Anterior cingulate cortex (tissue), 58 donors: Measurements from ENCODE around the gene GJA3.
"Not testable (repeated sequence)": the region's sequence is repeated elsewhere in the genome, so short reads cannot be mapped to it uniquely, and the experiment has no call there.

Experiments used
- DNase-seq, 58 donors: peaks; one replicate each; lab custom pipeline; 2025; lab: John Stamatoyannopoulos, UW

GJA3 gene

GRCh38 chr13:20156702-20157101 lies 4.2 kb downstream of the GJA3 start:
- no peak for DNase-seq

GRCh38 chr13:20153290-20153689 lies 7.6 kb downstream of the GJA3 start:
- not testable (repeated sequence) for DNase-seq

- DNase-seq: no peak
Measured at GRCh38 chr13:20151612-20152011, 9.2 kb downstream of the GJA3 start.

- no peak for DNase-seq
Measured at GRCh38 chr13:20151016-20151415, 9.8 kb downstream of the GJA3 start.

GRCh38 chr13:20150561-20150960 lies 10.3 kb downstream of the GJA3 start:
- no peak for DNase-seq

GRCh38 chr13:20149762-20150161 lies 11.1 kb downstream of the GJA3 start:
- DNase-seq: no peak

GRCh38 chr13:20148501-20149183 lies 12.2 kb downstream of the GJA3 start:
- DNase-seq: no peak

GRCh38 chr13:20146381-20146780 lies 14.5 kb downstream of the GJA3 start:
- no peak for DNase-seq

- no peak for DNase-seq
Measured at GRCh38 chr13:20145521-20145920, 15.3 kb downstream of the GJA3 start.

GRCh38 chr13:20144141-20144850 lies 16.6 kb downstream of the GJA3 start:
- DNase-seq: no peak

GRCh38 chr13:20142927-20143480 lies 17.8 kb downstream of the GJA3 start:
- no peak for DNase-seq

GRCh38 chr13:20142023-20142926 lies 18.6 kb downstream of the GJA3 start:
- no peak for DNase-seq

GRCh38 chr13:20141238-20142022 lies 19.4 kb downstream of the GJA3 start:
- no peak for DNase-seq

- DNase-seq: no peak
Measured at GRCh38 chr13:20140487-20140886, 20.4 kb downstream of the GJA3 start.

GRCh38 chr13:20137875-20138274 lies 23.0 kb downstream of the GJA3 start:
- no peak for DNase-seq

- peak in 1 of 58 donors; percentile 9 for DNase-seq
Measured at GRCh38 chr13:20136781-20137703, 23.8 kb downstream of the GJA3 start.

- no peak for DNase-seq
Measured at GRCh38 chr13:20134732-20135131, 26.1 kb downstream of the GJA3 start.

- no peak for DNase-seq
Measured at GRCh38 chr13:20132052-20132634, 28.7 kb downstream of the GJA3 start.
